HepG2 (cell line): Measurements from ENCODE around the gene NKD1.

Experiments used
- EP300 ChIP-seq, 3 experiments: sonication (generic) in 1 of 3; formaldehyde crosslinking in 1 of 3; IDR thresholded peaks; 2 replicates each; pipeline versions ENCODE4 v1.5.1 to v1.6.1; 2011 to 2020; ENCODE audit warnings: low read depth in 2 of 3, low read length in 2 of 3, borderline replicate concordance in 1 of 3, improper control_type of control experiment in 1 of 3, mild to moderate bottlenecking in 1 of 3, missing genetic modification reagents in 1 of 3, moderate library complexity in 1 of 3
- TF ChIP-seq, protein P1 (sequence below): sonication (generic); formaldehyde crosslinking; IDR thresholded peaks from 2 replicates; pipeline ENCODE4 v1.5.1; 2020; ENCODE audit warnings: missing genetic modification reagents, mild to moderate bottlenecking, borderline replicate concordance

DNA sequence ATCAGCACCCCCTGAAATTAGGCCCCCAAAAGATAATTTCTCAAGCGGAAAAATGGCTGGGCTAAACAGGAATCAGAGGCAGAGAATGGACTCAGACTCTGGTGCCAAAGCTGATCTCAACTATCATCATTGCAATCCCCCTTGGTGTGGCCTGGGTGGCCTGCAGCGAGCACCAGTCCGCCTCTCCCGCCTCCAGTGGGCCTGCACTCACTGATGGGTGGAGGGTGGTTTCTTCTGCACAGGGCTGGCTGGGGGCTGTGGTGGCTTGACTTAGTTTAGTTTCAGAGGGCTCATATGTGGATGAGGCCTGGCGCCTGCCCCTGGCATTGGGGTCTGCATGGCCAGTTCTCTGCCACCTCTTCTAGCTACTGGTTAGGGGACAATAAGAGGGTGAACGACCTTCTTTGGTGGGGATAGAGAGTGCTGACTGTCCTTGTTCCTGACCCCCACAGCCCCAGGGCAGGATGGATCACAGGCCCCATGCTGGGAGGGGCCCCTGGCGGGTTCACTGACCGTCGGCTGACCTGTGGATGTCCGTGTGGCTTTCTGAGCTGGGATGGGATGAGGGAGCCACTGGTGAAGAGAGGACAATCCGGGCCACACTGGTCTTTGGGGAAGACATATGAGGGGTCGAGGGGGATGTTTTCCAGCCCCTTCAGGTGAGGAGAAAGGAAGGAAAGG, 70.2 kb downstream of the NKD1 start:
- TF ChIP-seq, protein P1, sequence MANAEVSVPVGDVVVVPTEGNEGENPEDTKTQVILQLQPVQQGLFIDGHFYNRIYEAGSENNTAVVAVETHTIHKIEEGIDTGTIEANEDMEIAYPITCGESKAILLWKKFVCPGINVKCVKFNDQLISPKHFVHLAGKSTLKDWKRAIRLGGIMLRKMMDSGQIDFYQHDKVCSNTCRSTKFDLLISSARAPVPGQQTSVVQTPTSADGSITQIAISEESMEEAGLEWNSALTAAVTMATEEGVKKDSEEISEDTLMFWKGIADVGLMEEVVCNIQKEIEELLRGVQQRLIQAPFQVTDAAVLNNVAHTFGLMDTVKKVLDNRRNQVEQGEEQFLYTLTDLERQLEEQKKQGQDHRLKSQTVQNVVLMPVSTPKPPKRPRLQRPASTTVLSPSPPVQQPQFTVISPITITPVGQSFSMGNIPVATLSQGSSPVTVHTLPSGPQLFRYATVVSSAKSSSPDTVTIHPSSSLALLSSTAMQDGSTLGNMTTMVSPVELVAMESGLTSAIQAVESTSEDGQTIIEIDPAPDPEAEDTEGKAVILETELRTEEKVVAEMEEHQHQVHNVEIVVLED (CRISPR knock-in tag) = no peak
- TF ChIP-seq EP300 (IDR thresholded peaks at IDR 0.05; ENCODE audit: low read depth in 2 of 2, low read length in 2 of 2) (no peak), EP300 (CRISPR knock-in tag; IDR thresholded peaks at IDR 0.05; ENCODE audit: borderline replicate concordance) (no peak)
